HUES6 (cell line): ENCODE data around the gene PGLYRP2.

ENCODE experiments used
- H3K27ac ChIP-seq: 2 replicates; pipeline ENCODE4 v1.7.0; 2013; ENCODE audit warnings: low read depth, mild to moderate bottlenecking, low read length, inconsistent platforms
- H3K27me3 ChIP-seq: 2 replicates; pipeline ENCODE4 v1.6.1; 2013; ENCODE audit warnings: low read length; ENCODE audit not compliant: control insufficient read depth, insufficient read depth
- H3K36me3 ChIP-seq: 2 replicates; pipeline ENCODE4 v1.6.1; 2013; ENCODE audit warnings: low read length; ENCODE audit not compliant: control insufficient read depth, insufficient read depth
- H3K4me1 ChIP-seq: 2 replicates; pipeline ENCODE4 v1.6.1; 2013; ENCODE audit warnings: low read length; ENCODE audit not compliant: control insufficient read depth, insufficient read depth
- H3K4me3 ChIP-seq: 2 replicates; pipeline ENCODE4 v1.5.1; 2013; ENCODE audit warnings: low read depth, low read length
- H3K9ac ChIP-seq: one replicate; pipeline ENCODE4 v1.6.1; 2013; ENCODE audit warnings: mild to moderate bottlenecking, low read length
- H3K9me3 ChIP-seq: 2 replicates; pipeline ENCODE4 v1.6.1; 2013; ENCODE audit warnings: low read depth, low read length; ENCODE audit not compliant: control insufficient read depth, insufficient read depth

PGLYRP2 gene

GRCh38 chr19:15466851-15467733 lies 12.2 kb downstream of the PGLYRP2 start:
- Histone ChIP-seq H3K4me1 (no peaks in the 10 kb centered on the region), H3K4me3 (no peak overlapping the region), H3K27me3 (peaks cover 73% of the 10 kb centered on the region), H3K9ac (no peak overlapping the region), H3K27ac (no peak overlapping the region), H3K36me3 (no peaks in the 10 kb centered on the region), H3K9me3 (no peaks in the 10 kb centered on the region)

GRCh38 chr19:15464394-15465385 lies 14.6 kb downstream of the PGLYRP2 start, which contains the start of gene RASAL3:
Gene RASAL3, minus strand, starts transcription at chr19:15464544. Its CDS starts 186 bp downstream, at chr19:15464358.
- Histone ChIP-seq H3K27me3 (peaks cover 73% of the 10 kb centered on the region), H3K9ac (no peak within 1 kb of the TSS), H3K27ac (no peak within 1 kb of the TSS), H3K4me1 (no peaks in the 10 kb centered on the region), H3K9me3 (no peaks in the 10 kb centered on the region), H3K36me3 (no peaks in the 10 kb centered on the region), H3K4me3 (peak within 1 kb of the TSS; percentile 11; the same call in 1 of the 2 replicates)

- Histone ChIP-seq H3K4me1 (no peaks in the 10 kb centered on the region), H3K9ac (no peak overlapping the region), H3K27me3 (peaks cover 73% of the 10 kb centered on the region), H3K36me3 (no peaks in the 10 kb centered on the region), H3K27ac (no peak overlapping the region), H3K4me3 (peak overlapping the region; percentile 11; the same call in 1 of the 2 replicates), H3K9me3 (no peaks in the 10 kb centered on the region)
These were observed 15.4 kb downstream of the PGLYRP2 start for GRCh38 chr19:15463861-15464371.

GRCh38 chr19:15461694-15462093 lies 17.6 kb downstream of the PGLYRP2 start:
- H3K27me3 ChIP-seq: peaks cover 73% of the 10 kb centered on the region
- no peaks in the 10 kb centered on the region for H3K36me3 ChIP-seq
- no peak overlapping the region for H3K9ac ChIP-seq
- H3K9me3 ChIP-seq: no peaks in the 10 kb centered on the region
- H3K4me1 ChIP-seq: peaks cover 5% of the 10 kb centered on the region
- no peak overlapping the region for H3K27ac ChIP-seq
- H3K4me3 ChIP-seq: no peak overlapping the region

GRCh38 chr19:15457701-15458484 lies 21.4 kb downstream of the PGLYRP2 start:
- Histone ChIP-seq H3K4me1 (peaks cover 10% of the 10 kb centered on the region), H3K27ac (no peak overlapping the region), H3K36me3 (no peaks in the 10 kb centered on the region), H3K27me3 (peaks cover 89% of the 10 kb centered on the region), H3K9me3 (no peaks in the 10 kb centered on the region), H3K9ac (no peak overlapping the region), H3K4me3 (peak overlapping the region; percentile 67)

- peaks cover 13% of the 10 kb centered on the region for H3K4me1 ChIP-seq
- H3K9ac ChIP-seq: no peak overlapping the region
- no peaks in the 10 kb centered on the region for H3K36me3 ChIP-seq
- H3K9me3 ChIP-seq: no peaks in the 10 kb centered on the region
- H3K4me3 ChIP-seq: peak overlapping the region; percentile 67
- H3K27me3 ChIP-seq: peaks cover 93% of the 10 kb centered on the region
- H3K27ac ChIP-seq: no peak overlapping the region
These were observed 22.2 kb downstream of the PGLYRP2 start for GRCh38 chr19:15456871-15457700.

- no peaks in the 10 kb centered on the region for H3K36me3 ChIP-seq
- peaks cover 18% of the 10 kb centered on the region for H3K4me1 ChIP-seq
- peak overlapping the region; percentile 47 for H3K4me3 ChIP-seq
- no peak overlapping the region for H3K27ac ChIP-seq
- H3K9me3 ChIP-seq: no peaks in the 10 kb centered on the region
- H3K9ac ChIP-seq: no peak overlapping the region
- H3K27me3 ChIP-seq: peaks cover 89% of the 10 kb centered on the region
These were observed 22.9 kb downstream of the PGLYRP2 start for GRCh38 chr19:15456441-15456840.

GRCh38 chr19:15455996-15456395 lies 23.3 kb downstream of the PGLYRP2 start:
- Histone ChIP-seq H3K9ac (no peak overlapping the region), H3K4me3 (no peak overlapping the region), H3K4me1 (peaks cover 19% of the 10 kb centered on the region), H3K36me3 (no peaks in the 10 kb centered on the region), H3K27me3 (peaks cover 85% of the 10 kb centered on the region), H3K27ac (no peak overlapping the region), H3K9me3 (no peaks in the 10 kb centered on the region)

GRCh38 chr19:15453906-15454860 lies 25.1 kb downstream of the PGLYRP2 start:
- H3K9ac ChIP-seq: no peak overlapping the region
- H3K36me3 ChIP-seq: no peaks in the 10 kb centered on the region

More at GRCh38 chr19:15453906-15454860, 25.1 kb downstream of the PGLYRP2 start:
- H3K4me1 ChIP-seq: peaks cover 19% of the 10 kb centered on the region
- H3K27ac ChIP-seq: no peak overlapping the region
- peaks cover 67% of the 10 kb centered on the region for H3K27me3 ChIP-seq
- H3K4me3 ChIP-seq: no peak overlapping the region
- no peaks in the 10 kb centered on the region for H3K9me3 ChIP-seq
